Thyroid gland (tissue), 4 donors: Measurements from ENCODE around the gene SCN5A.

Experiments
- CTCF ChIP-seq, 6 experiments: fragments of 200-600 bp in 3 of 6; fragments of 450-650 bp in 3 of 6; sonication (generic) in 3 of 6; IDR thresholded peaks; one replicate each; pipeline ENCODE4 v1.5.1; 2016 to 2019; ENCODE audit warnings: antibody characterized with exemption in 6 of 6, mild to moderate bottlenecking in 2 of 6, inconsistent platforms in 1 of 6, moderate library complexity in 1 of 6
- POLR2A ChIP-seq, 2 donors: fragments of 450-650 bp; IDR thresholded peaks; one replicate each; pipeline ENCODE4 v1.6.1; 2017; ENCODE audit warnings: antibody characterized with exemption in 2 of 2, mild to moderate bottlenecking in 2 of 2, moderate library complexity in 1 of 2

DNA sequence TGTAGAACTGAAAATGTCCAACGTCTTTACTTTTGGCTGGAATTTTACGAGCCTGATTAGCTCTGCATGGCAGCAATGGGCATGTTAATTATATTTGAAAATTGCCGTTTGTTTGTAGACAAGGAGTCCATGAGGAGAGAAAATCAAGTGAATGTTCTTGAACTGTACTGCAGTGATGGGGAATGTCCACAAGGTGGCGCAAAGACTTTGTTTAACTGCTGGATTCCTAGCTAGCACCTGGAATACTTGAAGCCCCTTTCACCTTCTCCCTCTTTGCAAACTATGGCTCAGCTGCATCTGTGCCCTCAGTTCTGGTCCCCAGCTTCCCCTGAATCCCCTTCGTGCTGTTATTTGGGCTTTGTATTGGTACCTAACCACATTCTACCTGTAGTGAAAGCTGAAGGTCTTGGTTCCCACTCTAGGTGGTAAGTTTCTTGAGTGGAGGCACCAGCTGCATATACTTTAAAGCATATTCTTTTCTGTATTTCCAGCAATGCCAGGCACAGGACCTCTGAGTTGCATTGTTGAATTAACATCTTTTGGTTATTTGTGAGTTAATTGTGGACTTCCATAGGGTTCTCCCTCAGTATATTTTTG, 128.0 kb downstream of the SCN5A start:
- TF ChIP-seq CTCF (IDR thresholded peaks at IDR 0.05) (peak; percentile 60 to 90 (median 79)), POLR2A (IDR thresholded peaks at IDR 0.05) (no peak)
